Endothelial cell of umbilical vein (primary cell): ENCODE data around the gene CCL13. TPM values are rescaled to one million over a fixed set of nuclear protein-coding genes. Genes with fewer than 3 reads are reported as not detected.

Source experiments
- BruUV-seq: library from RNA; stranded (reverse); fragments of 400-500 nt; replicated peaks from 2 replicates; lab custom pipeline; 2021; lab: Mats Ljungman, UMichigan
- CTCF ChIA-PET: fragments of 300-600, 350-600 bp; sonication (Branson Sonifier 250); formaldehyde crosslinking; loops from one replicate; lab custom pipeline; 2021; ENCODE audit warnings: antibody characterized with exemption, inconsistent platforms; lab: Charles Lee
- POLR2A ChIA-PET: fragments of 300-600, 350-600 bp; sonication (Branson Sonifier 250); formaldehyde crosslinking; loops from one replicate; lab custom pipeline; 2021; ENCODE audit warnings: antibody characterized with exemption, inconsistent platforms; lab: Charles Lee
- DNase-seq: peaks from one replicate; pipeline ENCODE4 v3.0.0-alpha.2; 2011; ENCODE audit warnings: low read depth, low spot score
- FAIRE-seq: peaks from 2 replicates; lab custom pipeline; 2011; peaks lifted over from hg19 to GRCh38; lab: Jason Lieb, UNC
- H2AFZ ChIP-seq: 2 replicates; pipeline ENCODE4 v1.6.0; 2012; ENCODE audit warnings: low read depth, low read length, control low read depth, inconsistent platforms
- H3K27ac ChIP-seq: 2 replicates; pipeline ENCODE4 v1.5.1; 2011; ENCODE audit warnings: low read depth, mild to moderate bottlenecking, control low read depth, low read length, moderate library complexity; ENCODE audit not compliant: insufficient read depth
- H3K27me3 ChIP-seq, 2 experiments: 2 replicates each; pipeline versions ENCODE4 v1.6.0 to v1.6.1; 2011; ENCODE audit warnings: low read length in 2 of 2, mixed read lengths in 1 of 2; ENCODE audit not compliant: control insufficient read depth in 2 of 2, insufficient read depth in 2 of 2
- H3K36me3 ChIP-seq, 2 experiments: 2 replicates in 1 of 2; 3 replicates in 1 of 2; pipeline ENCODE4 v1.5.1; 2011; ENCODE audit warnings: low read length in 2 of 2, mild to moderate bottlenecking in 1 of 2, moderate library complexity in 1 of 2; ENCODE audit not compliant: control insufficient read depth in 2 of 2, insufficient read depth in 2 of 2; ENCODE audit errors: extremely low read depth in 1 of 2
- H3K4me1 ChIP-seq: 3 replicates; pipeline ENCODE4 v1.5.1; 2011; ENCODE audit warnings: mild to moderate bottlenecking, low read length; ENCODE audit not compliant: control insufficient read depth, insufficient read depth; ENCODE audit errors: extremely low read depth
- H3K4me2 ChIP-seq: 2 replicates; pipeline ENCODE4 v1.6.1; 2011; ENCODE audit warnings: low read length, control low read depth, mixed read lengths; ENCODE audit not compliant: insufficient read depth
- H3K4me3 ChIP-seq, 3 experiments: fragments of 200-600 bp in 1 of 3; sonication (generic), shearing (Covaris generic) in 1 of 3; replicated peaks in 1 of 3; 2 replicates each; pipeline ENCODE4 v1.5.1; 2011 to 2016; ENCODE audit warnings: control low read depth in 3 of 3, low read length in 3 of 3, mild to moderate bottlenecking in 2 of 3, inconsistent platforms in 1 of 3, low read depth in 1 of 3, moderate library complexity in 1 of 3; ENCODE audit not compliant: insufficient read depth in 1 of 3
- H3K79me2 ChIP-seq: 2 replicates; pipeline ENCODE4 v1.6.0; 2012; ENCODE audit warnings: low read length, inconsistent platforms; ENCODE audit not compliant: control insufficient read depth, insufficient read depth
- H3K9ac ChIP-seq: replicated peaks from 2 replicates; pipeline ENCODE3; 2011; ENCODE audit warnings: low read length, control low read depth; ENCODE audit not compliant: insufficient read depth; ENCODE audit errors: extremely low read depth
- H3K9me1 ChIP-seq: replicated peaks from 3 replicates; pipeline ENCODE4 v1.6.0; 2011; ENCODE audit warnings: mild to moderate bottlenecking, low read length; ENCODE audit not compliant: control insufficient read depth, insufficient read depth; ENCODE audit errors: extremely low read depth
- H3K9me3 ChIP-seq: replicated peaks from 2 replicates; pipeline ENCODE4 v1.5.1; 2012; ENCODE audit warnings: low read length, inconsistent platforms; ENCODE audit not compliant: control insufficient read depth, insufficient read depth
- H4K20me1 ChIP-seq: replicated peaks from 2 replicates; pipeline ENCODE3; 2011; ENCODE audit warnings: mild to moderate bottlenecking, low read length; ENCODE audit not compliant: control insufficient read depth, insufficient read depth; ENCODE audit errors: extremely low read depth
- EZH2 ChIP-seq: IDR thresholded peaks from 2 replicates; pipeline ENCODE4 v1.6.1; 2012; ENCODE audit warnings: borderline replicate concordance, low read depth, mild to moderate bottlenecking, moderate library complexity, low read length, inconsistent platforms; ENCODE audit not compliant: severe bottlenecking
- FOS ChIP-seq: IDR thresholded peaks from 2 replicates; pipeline ENCODE4 v1.6.1; 2011; ENCODE audit warnings: mild to moderate bottlenecking, low read length, moderate library complexity, borderline replicate concordance; ENCODE audit not compliant: insufficient read depth
- GATA2 ChIP-seq: IDR thresholded peaks from 2 replicates; pipeline ENCODE4 v1.7.0; 2011; ENCODE audit warnings: low read depth, mild to moderate bottlenecking, moderate library complexity, mixed read lengths, low read length; ENCODE audit not compliant: insufficient read length, insufficient read depth
- JUN ChIP-seq: IDR thresholded peaks from 2 replicates; pipeline ENCODE4 v1.6.1; 2011; ENCODE audit warnings: borderline replicate concordance, low read depth; ENCODE audit not compliant: insufficient read length, insufficient read depth
- MAX ChIP-seq: IDR thresholded peaks from 2 replicates; pipeline ENCODE4 v1.6.1; 2011; ENCODE audit not compliant: insufficient read depth, insufficient read length
- MYC ChIP-seq: IDR thresholded peaks from one replicate; pipeline ENCODE4 v1.6.1; 2011; ENCODE audit warnings: mild to moderate bottlenecking, low read depth, low read length
- POLR2A ChIP-seq: IDR thresholded peaks from 2 replicates; pipeline ENCODE4 v1.6.1; 2012; ENCODE audit warnings: low read depth, mild to moderate bottlenecking, control low read depth, low read length
- POLR2AphosphoS5 ChIP-seq: IDR thresholded peaks from 2 replicates; pipeline ENCODE4 v1.6.1; 2012; ENCODE audit warnings: low read depth, mild to moderate bottlenecking, control low read depth, low read length, moderate library complexity; ENCODE audit not compliant: insufficient read depth
- dilution Hi-C: fragments of 300-500 bp; cut with MboI; formaldehyde crosslinking; loops from one replicate; pipeline ENCODE4 v1.15.0; 2019; ENCODE audit warnings: low sequenced_read_pairs; ENCODE audit not compliant: extremely low pct_ligation_motif_present
- intact Hi-C: fragments of 100-400 bp; cut with micrococcal nuclease; formaldehyde crosslinking; loops from one replicate; pipeline ENCODE4 v1.10.0; 2022
- polyA plus RNA-seq, 4 experiments: library from polyadenylated mRNA; depleted of rRNA in 3 of 4; stranded (reverse) in 3 of 4; unstranded in 1 of 4; fragments of >200 nt; gene quantifications; 2 replicates each; pipeline versions ENCODE4 v1.2.1 to v1.2.3, GENCODE V29; 2011 to 2012; ENCODE audit warnings: missing spikeins in 1 of 4
- total RNA-seq: library from RNA; stranded (reverse); gene quantifications from 2 replicates; pipeline ENCODE4 v1.2.3, GENCODE V29; 2021
- TF ChIP-seq, protein P1 (sequence below), 2 donors: IDR thresholded peaks; 1 replicate in 1 of 2; 2 replicates in 1 of 2; pipeline ENCODE4 v1.5.1; 2011; ENCODE audit warnings: low read length in 2 of 2, mild to moderate bottlenecking in 2 of 2, moderate library complexity in 2 of 2, control low read depth in 1 of 2, inconsistent platforms in 1 of 2, low read depth in 1 of 2; ENCODE audit not compliant: insufficient read depth in 1 of 2; ENCODE audit errors: extremely low read depth in 1 of 2

The CCL13 gene
- total and polyA plus RNA-seq, 2 donors (not counting 3 experiments of a cell fraction or from before 2014, with no cell fraction given) = not detected

DNA sequence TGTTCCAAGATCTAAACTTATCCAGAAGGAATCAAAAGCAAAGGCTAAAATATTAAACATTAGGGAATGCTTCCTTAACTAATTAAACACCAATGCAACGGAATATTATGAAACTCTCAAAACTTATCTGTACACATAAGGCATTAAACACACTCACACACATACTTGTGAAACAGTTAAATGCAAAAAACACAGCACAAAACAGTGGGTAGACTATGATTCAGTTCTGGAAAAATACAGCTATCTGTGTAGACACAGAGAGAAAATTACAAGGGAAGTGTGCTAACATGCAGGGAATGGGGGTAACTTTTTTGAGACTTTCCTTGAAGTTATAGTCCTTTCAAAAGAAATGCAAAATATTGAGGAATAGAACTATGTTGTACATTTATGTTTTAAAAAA lies 43.4 kb downstream of the CCL13 start:
- H3K4me3 ChIP-seq = no peak overlapping the region
- DNase-seq (no peak), FAIRE-seq (no peak)
- BruUV-seq = no TSS peak
- H4K20me1 ChIP-seq = no peaks in the 10 kb centered on the region
- no peaks in the 10 kb centered on the region for H3K4me1 ChIP-seq
- dilution Hi-C loops (no loop called here), intact Hi-C loops (no loop called here)
- no peak overlapping the region for H3K27ac ChIP-seq
- no peak overlapping the region for H2AFZ ChIP-seq
- TF ChIP-seq MAX (no peak), POLR2A (no peak), MYC (no peak), FOS (no peak), POLR2AphosphoS5 (no peak), JUN (no peak), EZH2 (no peak), GATA2 (no peak)
- TF ChIP-seq, protein P1, sequence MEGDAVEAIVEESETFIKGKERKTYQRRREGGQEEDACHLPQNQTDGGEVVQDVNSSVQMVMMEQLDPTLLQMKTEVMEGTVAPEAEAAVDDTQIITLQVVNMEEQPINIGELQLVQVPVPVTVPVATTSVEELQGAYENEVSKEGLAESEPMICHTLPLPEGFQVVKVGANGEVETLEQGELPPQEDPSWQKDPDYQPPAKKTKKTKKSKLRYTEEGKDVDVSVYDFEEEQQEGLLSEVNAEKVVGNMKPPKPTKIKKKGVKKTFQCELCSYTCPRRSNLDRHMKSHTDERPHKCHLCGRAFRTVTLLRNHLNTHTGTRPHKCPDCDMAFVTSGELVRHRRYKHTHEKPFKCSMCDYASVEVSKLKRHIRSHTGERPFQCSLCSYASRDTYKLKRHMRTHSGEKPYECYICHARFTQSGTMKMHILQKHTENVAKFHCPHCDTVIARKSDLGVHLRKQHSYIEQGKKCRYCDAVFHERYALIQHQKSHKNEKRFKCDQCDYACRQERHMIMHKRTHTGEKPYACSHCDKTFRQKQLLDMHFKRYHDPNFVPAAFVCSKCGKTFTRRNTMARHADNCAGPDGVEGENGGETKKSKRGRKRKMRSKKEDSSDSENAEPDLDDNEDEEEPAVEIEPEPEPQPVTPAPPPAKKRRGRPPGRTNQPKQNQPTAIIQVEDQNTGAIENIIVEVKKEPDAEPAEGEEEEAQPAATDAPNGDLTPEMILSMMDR (IDR thresholded peaks at IDR 0.05; ENCODE audit: extremely low read depth in 1 of 2, insufficient read depth in 1 of 2, low read depth in 1 of 2, low read length in 2 of 2) = no peak
- H3K9ac ChIP-seq = no peak overlapping the region
- CTCF ChIA-PET = interaction anchor here (1.7 to 3.7 kb wide), 4 partner anchors 11 to 38 kb away, joined by 4 to 17 read pairs (median 12); no protein-coding TSS in a partner anchor
- no peaks in the 10 kb centered on the region for H3K9me1 ChIP-seq
- H3K79me2 ChIP-seq = no peaks in the 10 kb centered on the region
- no peaks in the 10 kb centered on the region for H3K9me3 ChIP-seq
- H3K27me3 ChIP-seq = peaks cover 3 to 13% of the 10 kb centered on the region in 2 experiments
- H3K36me3 ChIP-seq = no peaks in the 10 kb centered on the region
- POLR2A ChIA-PET = no interaction called here
- H3K4me2 ChIP-seq = no peak overlapping the region
